Stomach (tissue), 9 donors: ENCODE data around the gene SPAG16. TPM values are rescaled to one million over a fixed set of nuclear protein-coding genes. Genes with fewer than 3 reads are reported as not detected.

ENCODE experiments used
- DNase-seq, 2 donors: peaks; one replicate each; pipeline versions ENCODE4 v3.0.0 to v3.0.0-alpha.2; 2013 to 2019
- H3K27ac ChIP-seq, 5 donors: fragments of 200-600 bp in 4 of 5; sonication (generic) in 4 of 5; one replicate each; pipeline ENCODE4 v1.5.1; 2013 to 2019; ENCODE audit warnings: mild to moderate bottlenecking in 1 of 5, moderate library complexity in 1 of 5
- H3K27me3 ChIP-seq, 3 donors: fragments of 200-600 bp; sonication (generic); one replicate each; pipeline ENCODE4 v1.5.1; 2017 to 2019; ENCODE audit warnings: mixed run types in 1 of 3
- H3K36me3 ChIP-seq, 4 donors: fragments of 200-600 bp; sonication (generic); 1 replicate in 3 of 4; 2 replicates in 1 of 4; pipeline ENCODE4 v1.5.1; 2016 to 2019
- H3K4me1 ChIP-seq, 4 donors: fragments of 200-600 bp; sonication (generic); one replicate each; pipeline ENCODE4 v1.5.1; 2016 to 2019
- H3K4me3 ChIP-seq, 4 donors: fragments of 200-600 bp; sonication (generic) in 3 of 4; one replicate each; pipeline ENCODE4 v1.5.1; 2016 to 2019; ENCODE audit warnings: mild to moderate bottlenecking in 1 of 4
- H3K9me3 ChIP-seq, 4 donors: fragments of 200-600 bp; sonication (generic); one replicate each; pipeline ENCODE4 v1.5.1; 2016 to 2019
- CTCF ChIP-seq, 7 experiments: fragments of 450-650 bp in 4 of 7; fragments of 200-600 bp in 3 of 7; sonication (generic) in 3 of 7; IDR thresholded peaks; one replicate each; pipeline ENCODE4 v1.5.1; 2016 to 2019; ENCODE audit warnings: antibody characterized with exemption in 7 of 7, control low read depth in 2 of 7, mild to moderate bottlenecking in 1 of 7
- EP300 ChIP-seq: sonication (generic); formaldehyde crosslinking; IDR thresholded peaks from one replicate; pipeline ENCODE4 v1.6.1; 2017; ENCODE audit warnings: antibody characterized with exemption
- POLR2A ChIP-seq, 4 donors: fragments of 450-650 bp; IDR thresholded peaks; one replicate each; pipeline ENCODE4 v1.6.1; 2016; ENCODE audit warnings: antibody characterized with exemption in 4 of 4, control low read depth in 2 of 4, mild to moderate bottlenecking in 1 of 4, moderate library complexity in 1 of 4
- POLR2AphosphoS5 ChIP-seq, 3 donors: sonication (generic); formaldehyde crosslinking; IDR thresholded peaks; one replicate each; pipeline ENCODE4 v1.6.1; 2016; ENCODE audit warnings: antibody characterized with exemption in 3 of 3
- whole genome bisulfite sequencing, 5 donors: extraction: QIAGEN DNeasy Blood & Tissue Kit in 3 of 5; methylation state at CpG; one replicate each; pipeline versions ENCODE4 v1.1.5 to v1.1.7; 2013 to 2018; 5-methylcytosine and 5-hydroxymethylcytosine counted together
- intact Hi-C: fragments of 100-400 bp; cut with DNase I; formaldehyde crosslinking; loops from one replicate; pipeline ENCODE4 v1.15.1; 2023; ENCODE audit warnings: low total_unique reads
- polyA plus RNA-seq, 3 donors: library from polyadenylated mRNA; stranded (reverse); fragments of 200-250 nt; gene quantifications; one replicate each; pipeline ENCODE4 v1.2.3, GENCODE V29; 2013
- total RNA-seq, 5 donors: library from RNA; depleted of rRNA; stranded (reverse); fragments of >200 nt; gene quantifications; one replicate each; pipeline versions ENCODE4 v1.1.0 to v1.2.3, GENCODE V29; 2014 to 2016
- donor health status: healthy with polysubstance abuse.
- donor health status: Bipolar disorder and iron deficiency.
- donor health status: healthy.

SPAG16 gene
- total and polyA plus RNA-seq, 8 donors, result 16.0 to 137 (median 34.4) TPM

- 41 to 68% (median 64%) methylated on average over 1 of the region's 1 CpG for WGBS, 5 donors
Observed at GRCh38 chr2:214127571-214127970, 843.3 kb downstream of the SPAG16 start.

GRCh38 chr2:214128040-214128439 is 843.8 kb downstream of the SPAG16 start:
- no peak overlapping the region for H3K27ac ChIP-seq
- H3K4me1 ChIP-seq, result no peaks in the 10 kb centered on the region
- no peak overlapping the region for H3K4me3 ChIP-seq
- intact Hi-C loops, result no loop called here
- TF ChIP-seq EP300, result no peak
- H3K9me3 ChIP-seq, result no peaks in the 10 kb centered on the region
- 53 to 77% (median 73%) methylated on average over 1 of the region's 1 CpG for WGBS, 5 donors
- no peak for DNase-seq
- H3K36me3 ChIP-seq, result no peaks in the 10 kb centered on the region
- no peaks in the 10 kb centered on the region for H3K27me3 ChIP-seq

More at GRCh38 chr2:214127571-214127970, 843.3 kb downstream of the SPAG16 start:
- Histone ChIP-seq H3K27me3 (no peaks in the 10 kb centered on the region), H3K27ac (no peak overlapping the region), H3K4me1 (no peaks in the 10 kb centered on the region), H3K9me3 (no peaks in the 10 kb centered on the region), H3K4me3 (no peak overlapping the region), H3K36me3 (no peaks in the 10 kb centered on the region)
- DNase-seq, result no peak
- no peak for TF ChIP-seq POLR2A (IDR thresholded peaks at IDR 0.05)
- TF ChIP-seq POLR2AphosphoS5 (IDR thresholded peaks at IDR 0.05), result no peak
- intact Hi-C loops, result no loop called here

- Histone ChIP-seq H3K27ac (no peak overlapping the region), H3K4me3 (no peak overlapping the region), H3K36me3 (no peaks in the 10 kb centered on the region), H3K4me1 (no peaks in the 10 kb centered on the region), H3K9me3 (no peaks in the 10 kb centered on the region), H3K27me3 (no peaks in the 10 kb centered on the region)
- TF ChIP-seq EP300 (no peak), CTCF (IDR thresholded peaks at IDR 0.05) (no peak), POLR2AphosphoS5 (IDR thresholded peaks at IDR 0.05) (no peak), POLR2A (IDR thresholded peaks at IDR 0.05) (no peak)
- DNase-seq, result no peak
- intact Hi-C loops, result no loop called here
- WGBS, 5 donors, result 15 to 41% (median 23%) methylated on average over 2 of the region's 2 CpGs
Observed at GRCh38 chr2:214130114-214130513, 845.9 kb downstream of the SPAG16 start.

GRCh38 chr2:214135966-214136365 is 851.7 kb downstream of the SPAG16 start:
- TF ChIP-seq CTCF (IDR thresholded peaks at IDR 0.05) (no peak), POLR2A (IDR thresholded peaks at IDR 0.05) (no peak), POLR2AphosphoS5 (IDR thresholded peaks at IDR 0.05) (no peak), EP300 (no peak)
- H3K36me3 ChIP-seq, result no peaks in the 10 kb centered on the region
- WGBS, 5 donors, result 82 to 92% (median 89%) methylated on average over 1 of the region's 1 CpG
- no peak overlapping the region for H3K4me3 ChIP-seq
- H3K9me3 ChIP-seq, result no peaks in the 10 kb centered on the region
- H3K27ac ChIP-seq, result no peak overlapping the region
- no peaks in the 10 kb centered on the region for H3K27me3 ChIP-seq
- intact Hi-C loops, result no loop called here
- no peak for DNase-seq
- H3K4me1 ChIP-seq, result no peaks in the 10 kb centered on the region

- intact Hi-C loops, result no loop called here
- H3K4me3 ChIP-seq, result no peak overlapping the region
- H3K9me3 ChIP-seq, result no peaks in the 10 kb centered on the region
- TF ChIP-seq POLR2AphosphoS5 (IDR thresholded peaks at IDR 0.05) (no peak), CTCF (IDR thresholded peaks at IDR 0.05) (no peak), EP300 (no peak), POLR2A (IDR thresholded peaks at IDR 0.05) (no peak)
- no peak overlapping the region for H3K27ac ChIP-seq
- no peaks in the 10 kb centered on the region for H3K4me1 ChIP-seq
- DNase-seq, result no peak
- no peaks in the 10 kb centered on the region for H3K36me3 ChIP-seq
- no peaks in the 10 kb centered on the region for H3K27me3 ChIP-seq
Observed at GRCh38 chr2:214138779-214139178, 854.5 kb downstream of the SPAG16 start.
